ENCODE measurements around the gene BCL2L1. TPM values are rescaled to one million over a fixed set of nuclear protein-coding genes. Genes with fewer than 3 reads are reported as not detected.

BCL2L1 gene
- total and polyA plus RNA-seq, 2 experiments from 2014 or later = 56.3 to 83.8 TPM

DNA sequence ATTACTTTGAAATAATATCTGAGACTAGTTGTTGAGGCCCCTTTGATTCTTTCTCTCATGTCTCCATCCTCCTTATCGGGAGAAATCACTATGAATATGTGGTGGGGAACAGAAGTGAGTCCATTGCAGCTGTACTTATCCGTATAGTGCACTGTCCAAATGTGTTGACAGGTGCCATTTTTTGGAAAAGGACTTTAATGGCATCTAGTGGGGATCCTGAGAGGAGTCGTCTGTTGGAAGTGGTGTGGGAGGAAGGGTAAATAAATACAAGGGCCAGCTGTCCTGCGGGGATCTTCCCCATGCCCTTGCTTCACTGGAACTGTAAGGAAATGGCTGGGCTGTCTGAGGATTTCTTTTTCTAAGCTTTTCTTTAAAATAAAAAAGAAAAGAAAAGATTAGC is 35.9 kb upstream of the BCL2L1 start:
- Histone ChIP-seq H3K9me3 (ENCODE audit: low read depth) (no peaks in the 10 kb centered on the region), H3K4me2 (ENCODE audit: unreplicated experiment) (no peak overlapping the region), H3K36me3 (ENCODE audit: low read depth) (no peaks in the 10 kb centered on the region; the same call in none of the 2 replicates), H3K27ac (no peak overlapping the region), H4K20me1 (ENCODE audit: insufficient read depth) (no peaks in the 10 kb centered on the region), H3K79me2 (ENCODE audit: insufficient read depth) (peaks cover 97% of the 10 kb centered on the region), H3K9me2 (ENCODE audit: insufficient read depth) (no peaks in the 10 kb centered on the region), H3K27me3 (replicated peaks; ENCODE audit: insufficient read depth) (no peaks in the 10 kb centered on the region), H2AFZ (no peak overlapping the region), H3K4me3 (no peak overlapping the region), H3F3A (ENCODE audit: insufficient read depth) (peaks cover 5% of the 10 kb centered on the region; the same call in 1 of the 2 replicates), H3K4me1 (ENCODE audit: insufficient read depth) (peaks cover 8% of the 10 kb centered on the region; the same call in 1 of the 2 replicates), H3K9ac (no peak overlapping the region)
- TF ChIP-seq EZH2 (IDR thresholded peaks at IDR 0.05; ENCODE audit: insufficient read depth, poor library complexity, severe bottlenecking) (no peak), EZH2phosphoT487 (IDR thresholded peaks at IDR 0.05; ENCODE audit: insufficient read depth, low read depth) (no peak)
- 83 to 87% methylated on average over 4 of the region's 4 CpGs for WGBS, 2 experiments (ENCODE audit: low coverage in 1 of 2, low lambda C conversion rate in 2 of 2, missing lambda C conversion rate in 2 of 2)
- no peak for DNase-seq
- in situ Hi-C loops (cut with MboI) = no loop called here

DNA sequence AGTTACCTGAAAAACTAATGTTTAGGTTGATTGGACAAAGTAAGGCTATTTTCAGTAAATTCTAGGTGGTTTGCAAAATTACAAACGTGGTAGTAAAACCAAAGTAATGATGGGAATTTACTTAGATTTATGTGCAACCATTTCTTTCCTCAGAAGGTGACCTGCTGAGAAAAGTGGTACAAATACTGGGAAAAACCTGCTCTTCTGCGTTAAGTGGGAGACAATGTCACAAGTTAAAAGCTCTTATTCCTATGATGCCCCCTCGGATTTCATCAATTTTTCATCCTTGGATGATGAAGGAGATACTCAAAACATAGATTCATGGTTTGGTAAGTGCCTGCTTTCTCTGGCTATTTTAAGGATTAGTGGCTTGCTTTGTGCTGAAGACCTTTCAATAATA is 34.6 kb upstream of the BCL2L1 start:
- Histone ChIP-seq H3K9me2 (ENCODE audit: insufficient read depth) (no peaks in the 10 kb centered on the region), H3K9me3 (ENCODE audit: low read depth) (no peaks in the 10 kb centered on the region), H3K4me1 (ENCODE audit: insufficient read depth) (peaks cover 8% of the 10 kb centered on the region; the same call in 1 of the 2 replicates), H3K27me3 (replicated peaks; ENCODE audit: insufficient read depth) (no peaks in the 10 kb centered on the region), H2AFZ (no peak overlapping the region), H3K9ac (no peak overlapping the region), H3K4me3 (no peak overlapping the region), H3K79me2 (ENCODE audit: insufficient read depth) (peaks cover 97% of the 10 kb centered on the region), H3F3A (ENCODE audit: insufficient read depth) (peaks cover 5% of the 10 kb centered on the region; the same call in 1 of the 2 replicates), H3K27ac (no peak overlapping the region), H4K20me1 (ENCODE audit: insufficient read depth) (no peaks in the 10 kb centered on the region), H3K36me3 (ENCODE audit: low read depth) (no peaks in the 10 kb centered on the region; the same call in 1 of the 2 replicates), H3K4me2 (ENCODE audit: unreplicated experiment) (no peak overlapping the region)
- WGBS, 2 experiments (ENCODE audit: low coverage in 1 of 2, low lambda C conversion rate in 2 of 2, missing lambda C conversion rate in 2 of 2) = 80 to 87% methylated on average over 3 of the region's 3 CpGs
- TF ChIP-seq EZH2 (IDR thresholded peaks at IDR 0.05; ENCODE audit: insufficient read depth, poor library complexity, severe bottlenecking) = no peak
- TF ChIP-seq EZH2phosphoT487 (IDR thresholded peaks at IDR 0.05; ENCODE audit: insufficient read depth, low read depth) = no peak
- no peak for DNase-seq
- in situ Hi-C loops (cut with MboI) = no loop called here

DNA sequence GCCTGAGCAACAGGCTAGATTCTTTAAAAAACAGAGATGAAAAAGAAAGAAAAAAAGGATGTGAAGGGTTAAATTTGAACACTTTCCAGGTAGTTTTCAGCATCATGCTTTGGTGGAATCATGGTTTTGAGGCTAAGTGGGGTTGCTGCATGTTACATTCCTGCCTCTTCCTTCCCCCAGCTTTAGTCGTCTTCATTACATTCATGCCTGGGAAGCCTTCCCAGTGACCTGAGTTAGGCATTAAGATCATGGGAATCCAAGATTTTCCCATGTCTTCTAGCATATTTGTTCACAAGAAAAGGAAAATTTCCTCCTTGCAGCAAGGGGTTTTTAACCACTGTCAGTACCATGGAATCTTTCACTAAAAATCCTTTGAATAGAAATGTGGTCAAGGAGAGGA is 28.5 kb upstream of the BCL2L1 start:
- no peaks in the 10 kb centered on the region for H3K27me3 ChIP-seq (replicated peaks; ENCODE audit: insufficient read depth)
- H3K4me2 ChIP-seq (ENCODE audit: unreplicated experiment) = peak overlapping the region; percentile 0
- peak overlapping the region; percentile 19; the same call in 1 of the 2 replicates for H2AFZ ChIP-seq
- H4K20me1 ChIP-seq (ENCODE audit: insufficient read depth) = no peaks in the 10 kb centered on the region
- peaks cover 100% of the 10 kb centered on the region for H3K79me2 ChIP-seq (ENCODE audit: insufficient read depth)
- no peaks in the 10 kb centered on the region for H3K36me3 ChIP-seq (ENCODE audit: low read depth)
- no peak overlapping the region for H3K4me3 ChIP-seq
- no peaks in the 10 kb centered on the region for H3F3A ChIP-seq (ENCODE audit: insufficient read depth)
- no peaks in the 10 kb centered on the region for H3K9me2 ChIP-seq (ENCODE audit: insufficient read depth)
- 3 to 5% methylated on average over 1 of the region's 1 CpG for WGBS, 2 experiments (ENCODE audit: low coverage in 1 of 2, low lambda C conversion rate in 2 of 2, missing lambda C conversion rate in 2 of 2)
- peak overlapping the region; percentile 34; the same call in 1 of the 2 replicates for H3K9ac ChIP-seq
- peaks cover 12% of the 10 kb centered on the region for H3K4me1 ChIP-seq (ENCODE audit: insufficient read depth)
- peak overlapping the region; percentile 64 for H3K27ac ChIP-seq
- peak; percentile 88 for DNase-seq
- no peaks in the 10 kb centered on the region for H3K9me3 ChIP-seq (ENCODE audit: low read depth)
- TF ChIP-seq EZH2phosphoT487 (IDR thresholded peaks at IDR 0.05; ENCODE audit: insufficient read depth, low read depth) (no peak), EZH2 (IDR thresholded peaks at IDR 0.05; ENCODE audit: insufficient read depth, poor library complexity, severe bottlenecking) (no peak)
- in situ Hi-C loops (cut with MboI) = no loop called here

DNA sequence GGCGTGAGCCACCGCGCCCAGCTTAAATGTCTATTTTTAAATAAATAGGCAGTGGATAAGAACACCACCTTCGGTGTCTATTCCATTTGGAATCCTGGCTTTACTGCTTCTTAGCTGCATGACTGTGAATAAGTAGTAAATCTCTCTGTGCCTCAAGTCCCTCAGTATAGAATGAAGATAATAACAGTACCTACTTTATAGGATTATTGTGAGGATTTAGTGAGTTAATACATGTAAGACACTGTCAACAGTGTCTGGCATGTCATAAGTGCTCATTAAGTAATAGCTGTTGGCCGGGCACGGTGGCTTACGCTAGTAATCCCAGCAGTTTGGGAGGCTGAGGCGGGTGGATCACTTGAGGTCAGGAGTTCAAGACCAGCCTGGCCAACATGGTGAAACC is 26.6 kb upstream of the BCL2L1 start:
- Histone ChIP-seq H3K9ac (no peak overlapping the region), H2AFZ (no peak overlapping the region), H3F3A (ENCODE audit: insufficient read depth) (no peaks in the 10 kb centered on the region), H3K79me2 (ENCODE audit: insufficient read depth) (peaks cover 100% of the 10 kb centered on the region), H4K20me1 (ENCODE audit: insufficient read depth) (no peaks in the 10 kb centered on the region), H3K27ac (no peak overlapping the region), H3K36me3 (ENCODE audit: low read depth) (no peaks in the 10 kb centered on the region), H3K9me3 (ENCODE audit: low read depth) (no peaks in the 10 kb centered on the region), H3K4me1 (ENCODE audit: insufficient read depth) (peaks cover 7% of the 10 kb centered on the region), H3K9me2 (ENCODE audit: insufficient read depth) (no peaks in the 10 kb centered on the region), H3K27me3 (replicated peaks; ENCODE audit: insufficient read depth) (no peaks in the 10 kb centered on the region), H3K4me2 (ENCODE audit: unreplicated experiment) (no peak overlapping the region), H3K4me3 (no peak overlapping the region)
- DNase-seq = no peak
- no peak for TF ChIP-seq EZH2 (IDR thresholded peaks at IDR 0.05; ENCODE audit: insufficient read depth, poor library complexity, severe bottlenecking)
- TF ChIP-seq EZH2phosphoT487 (IDR thresholded peaks at IDR 0.05; ENCODE audit: insufficient read depth, low read depth) = no peak
- WGBS, 2 experiments (ENCODE audit: low coverage in 1 of 2, low lambda C conversion rate in 2 of 2, missing lambda C conversion rate in 2 of 2) = 95 to 97% methylated on average over 8 of the region's 8 CpGs
- in situ Hi-C loops (cut with MboI) = no loop called here
